ENCODE measurements around the gene MEIKIN. TPM values are rescaled to one million over a fixed set of nuclear protein-coding genes. Genes with fewer than 3 reads are reported as not detected.
"Not testable (repeated sequence)": the region's sequence is repeated elsewhere in the genome, so short reads cannot be mapped to it uniquely, and the experiment has no call there.

MEIKIN gene
- total RNA-seq, 1 donor from 2014 or later = not detected

DNA sequence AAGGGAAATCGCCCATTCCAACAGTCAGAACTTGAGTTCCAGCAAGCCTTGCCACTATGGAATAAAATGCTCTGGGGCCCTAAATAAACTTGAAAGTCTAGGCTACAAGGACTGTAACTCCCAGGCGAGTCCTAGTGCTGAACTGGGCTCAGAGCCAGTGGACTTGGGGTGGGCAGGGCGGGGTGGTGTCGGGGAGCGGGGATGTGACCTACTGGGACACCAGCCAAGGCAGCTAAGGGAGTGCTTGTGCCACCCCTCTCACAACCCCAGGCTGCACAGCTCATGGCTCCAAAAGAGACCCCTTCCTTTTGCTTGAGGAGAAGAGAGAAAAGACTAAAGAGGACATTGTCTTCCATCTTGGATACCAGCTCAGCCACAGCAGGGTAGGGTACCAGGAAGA lies 61.5 kb downstream of the MEIKIN start:
- H3K27me3 Mint-ChIP-seq (ENCODE audit: unreplicated experiment) = peaks cover 25% of the 10 kb centered on the region
- peaks cover 5% of the 10 kb centered on the region for H3K9me3 Mint-ChIP-seq (ENCODE audit: unreplicated experiment)
- no peak for TF ChIP-seq CTCF (IDR thresholded peaks at IDR 0.05)
- no peak overlapping the region for H3K27ac Mint-ChIP-seq (ENCODE audit: unreplicated experiment)
- H3K4me1 Mint-ChIP-seq (ENCODE audit: unreplicated experiment) = no peaks in the 10 kb centered on the region
- DNase-seq (ENCODE audit: extremely low spot score, unreplicated experiment) = no peak
- no peaks in the 10 kb centered on the region for H3K36me3 Mint-ChIP-seq (ENCODE audit: unreplicated experiment)
- H3K4me3 Mint-ChIP-seq (ENCODE audit: unreplicated experiment) = no peak overlapping the region

DNA sequence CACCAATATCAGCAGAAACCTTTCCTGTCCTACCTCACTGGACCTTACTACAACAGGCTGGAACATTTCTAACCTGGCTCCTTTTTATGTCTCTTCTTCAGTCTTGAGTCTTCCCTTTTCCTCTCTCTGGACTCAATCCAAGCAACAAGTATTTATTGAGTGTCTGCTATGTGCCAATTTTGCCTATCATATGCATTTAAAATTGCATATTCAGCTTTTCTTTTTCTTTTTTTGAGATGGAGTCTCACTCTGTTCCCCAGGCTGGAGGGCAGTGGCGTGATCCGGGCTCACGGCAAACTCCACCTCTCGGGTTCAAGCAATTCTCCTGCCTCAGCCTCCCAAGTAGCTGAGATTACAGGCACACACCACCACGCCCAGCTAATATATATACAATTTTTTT lies 65.8 kb downstream of the MEIKIN start:
- Mint-ChIP-seq H3K9me3 (ENCODE audit: unreplicated experiment) (no peaks in the 10 kb centered on the region), H3K4me1 (ENCODE audit: unreplicated experiment) (no peaks in the 10 kb centered on the region), H3K27ac (ENCODE audit: unreplicated experiment) (no peak overlapping the region), H3K36me3 (ENCODE audit: unreplicated experiment) (no peaks in the 10 kb centered on the region), H3K4me3 (ENCODE audit: unreplicated experiment) (no peak overlapping the region), H3K27me3 (ENCODE audit: unreplicated experiment) (peaks cover 18% of the 10 kb centered on the region)
- no peak for TF ChIP-seq CTCF (IDR thresholded peaks at IDR 0.05)
- no peak for DNase-seq (ENCODE audit: extremely low spot score, unreplicated experiment)

DNA sequence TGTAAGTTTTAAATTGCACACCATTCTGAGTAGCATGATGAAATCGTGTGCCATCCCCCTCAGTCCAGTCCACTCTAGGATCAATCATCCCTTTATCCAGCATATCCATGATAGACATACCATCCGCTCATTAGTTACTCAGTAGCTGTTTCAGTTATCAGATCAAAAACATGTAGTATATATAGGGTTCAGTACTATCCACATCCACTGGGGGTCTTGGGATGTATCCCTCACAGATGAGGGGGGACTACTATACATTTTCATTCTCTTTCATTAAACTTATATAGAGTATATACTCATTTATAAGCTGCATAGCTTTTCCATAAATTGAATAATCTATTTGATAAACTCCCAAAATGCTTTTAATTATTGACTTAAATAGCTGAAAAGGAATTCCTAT lies 67.6 kb downstream of the MEIKIN start:
- Mint-ChIP-seq H3K27ac (ENCODE audit: unreplicated experiment) (no peak overlapping the region), H3K4me1 (ENCODE audit: unreplicated experiment) (no peaks in the 10 kb centered on the region), H3K36me3 (ENCODE audit: unreplicated experiment) (no peaks in the 10 kb centered on the region), H3K9me3 (ENCODE audit: unreplicated experiment) (no peaks in the 10 kb centered on the region), H3K4me3 (ENCODE audit: unreplicated experiment) (no peak overlapping the region), H3K27me3 (ENCODE audit: unreplicated experiment) (peaks cover 22% of the 10 kb centered on the region)
- DNase-seq (ENCODE audit: extremely low spot score, unreplicated experiment) = no peak
- no peak for TF ChIP-seq CTCF (IDR thresholded peaks at IDR 0.05)

DNA sequence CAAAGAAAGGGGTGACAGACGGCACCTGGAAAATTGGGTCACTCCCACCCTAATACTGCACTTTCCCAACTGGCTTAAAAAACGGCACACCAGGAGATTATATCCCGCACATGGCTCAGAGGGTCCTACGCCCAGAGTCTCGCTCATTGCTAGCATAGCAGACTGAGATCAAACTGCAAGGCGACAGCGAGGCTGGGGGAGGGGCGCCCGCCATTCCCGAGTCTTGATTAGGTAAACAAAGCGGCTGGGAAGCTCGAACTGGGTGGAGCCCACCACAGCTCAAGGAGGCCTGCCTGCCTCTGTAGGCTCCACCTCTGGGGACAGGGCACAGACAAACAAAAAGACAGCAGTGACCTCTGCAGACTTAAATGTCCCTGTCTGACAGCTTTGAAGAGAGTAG lies 74.2 kb downstream of the MEIKIN start:
- H3K36me3 Mint-ChIP-seq (ENCODE audit: unreplicated experiment); H3K4me3 Mint-ChIP-seq (ENCODE audit: unreplicated experiment); H3K4me1 Mint-ChIP-seq (ENCODE audit: unreplicated experiment); DNase-seq (ENCODE audit: extremely low spot score, unreplicated experiment); H3K27ac Mint-ChIP-seq (ENCODE audit: unreplicated experiment); H3K27me3 Mint-ChIP-seq (ENCODE audit: unreplicated experiment): not testable (repeated sequence)
- H3K9me3 Mint-ChIP-seq (ENCODE audit: unreplicated experiment) = peaks cover 20% of the 10 kb centered on the region

- Mint-ChIP-seq H3K27ac (ENCODE audit: unreplicated experiment) (no peak overlapping the region), H3K4me1 (ENCODE audit: unreplicated experiment) (no peaks in the 10 kb centered on the region), H3K9me3 (ENCODE audit: unreplicated experiment) (peaks cover 44% of the 10 kb centered on the region), H3K27me3 (ENCODE audit: unreplicated experiment) (no peaks in the 10 kb centered on the region), H3K4me3 (ENCODE audit: unreplicated experiment) (no peak overlapping the region), H3K36me3 (ENCODE audit: unreplicated experiment) (no peaks in the 10 kb centered on the region)
- no peak for TF ChIP-seq CTCF (IDR thresholded peaks at IDR 0.05)
- DNase-seq (ENCODE audit: extremely low spot score, unreplicated experiment) = no peak
Measured at GRCh38 chr5:131867524-131867923, 77.9 kb downstream of the MEIKIN start.

- Mint-ChIP-seq H3K27ac (ENCODE audit: unreplicated experiment) (no peak overlapping the region), H3K36me3 (ENCODE audit: unreplicated experiment) (no peaks in the 10 kb centered on the region), H3K9me3 (ENCODE audit: unreplicated experiment) (peaks cover 37% of the 10 kb centered on the region), H3K4me3 (ENCODE audit: unreplicated experiment) (no peak overlapping the region), H3K4me1 (ENCODE audit: unreplicated experiment) (no peaks in the 10 kb centered on the region), H3K27me3 (ENCODE audit: unreplicated experiment) (peaks cover 23% of the 10 kb centered on the region)
- no peak for DNase-seq (ENCODE audit: extremely low spot score, unreplicated experiment)
- no peak for TF ChIP-seq CTCF (IDR thresholded peaks at IDR 0.05)
Measured at GRCh38 chr5:131863700-131864099, 81.8 kb downstream of the MEIKIN start.

All from osteocyte (in vitro differentiated cells).